GM12878 (cell line): ENCODE results near the gene TPI1. TPM values are rescaled to one million over a fixed set of nuclear protein-coding genes. Genes with fewer than 3 reads are reported as not detected.

Source experiments
- ATAC-seq: fragments of 200-7000 bp; cut with Tn5 transposase; 3 replicates; pipeline ENCODE4 v1.9.1; 2020; ENCODE audit warnings: mild to moderate bottlenecking, moderate library complexity
- BruUV-seq: library from RNA; stranded (reverse); fragments of 400-500 nt; replicated peaks from 2 replicates; lab custom pipeline; 2021; lab: Mats Ljungman, UMichigan
- CTCF ChIA-PET: fragments of 300-600 bp; sonication (Branson Sonifier 250); formaldehyde crosslinking; extraction: SDS; loops from one replicate; lab custom pipeline; 2021; ENCODE audit warnings: inconsistent platforms; lab: Yijun Ruan, JAX
- POLR2A ChIA-PET: fragments of 350-600 bp; formaldehyde crosslinking; extraction: SDS; loops from one replicate; lab custom pipeline; 2021; ENCODE audit warnings: inconsistent platforms; lab: Charles Lee
- RAD21 ChIA-PET: fragments of 300-600 bp; sonication (Branson Sonifier 250); formaldehyde crosslinking; loops from one replicate; lab custom pipeline; 2023; ENCODE audit warnings: antibody characterized with exemption; ENCODE audit not compliant: unreplicated experiment; lab: Charles Lee
- SMC1A ChIA-PET: fragments of 300-600 bp; sonication (Branson Sonifier 250); formaldehyde crosslinking; loops from one replicate; lab custom pipeline; 2023; ENCODE audit not compliant: unreplicated experiment, uncharacterized antibody; lab: Charles Lee
- DNase-seq: peaks from one replicate; pipeline ENCODE4 v3.0.0-alpha.2; 2011; ENCODE audit warnings: low read depth, low spot score
- FAIRE-seq: peaks from 3 replicates; lab custom pipeline; 2011; peaks lifted over from hg19 to GRCh38; lab: Jason Lieb, UNC
- H2AFZ ChIP-seq: 2 replicates; pipeline ENCODE4 v1.6.0; 2011; ENCODE audit warnings: low read depth, low read length, control low read depth; ENCODE audit not compliant: control insufficient read depth
- H3K27ac ChIP-seq: 2 replicates; pipeline ENCODE4 v1.5.1; 2011; ENCODE audit warnings: control low read depth; ENCODE audit not compliant: control insufficient read depth, insufficient read depth
- H3K27me3 ChIP-seq, 2 experiments: replicated peaks in 1 of 2; 2 replicates each; pipeline versions ENCODE4 v1.6.0 to v1.6.1; 2011; ENCODE audit warnings: low read length in 1 of 2; ENCODE audit not compliant: control insufficient read depth in 2 of 2, insufficient read depth in 2 of 2
- H3K36me3 ChIP-seq, 2 experiments: 2 replicates each; pipeline ENCODE4 v1.5.1; 2011; ENCODE audit warnings: low read length in 1 of 2; ENCODE audit not compliant: control insufficient read depth in 2 of 2, insufficient read depth in 2 of 2
- H3K4me1 ChIP-seq: 2 replicates; pipeline ENCODE4 v1.6.1; 2011; ENCODE audit warnings: mild to moderate bottlenecking, low read length, moderate library complexity, mixed read lengths; ENCODE audit not compliant: control insufficient read depth, insufficient read depth
- H3K4me2 ChIP-seq: 2 replicates; pipeline ENCODE4 v1.6.0; 2011; ENCODE audit warnings: control low read depth; ENCODE audit not compliant: control insufficient read depth, insufficient read depth
- H3K4me3 ChIP-seq: fragments of 200-600 bp; sonication (generic); 2 replicates; pipeline ENCODE4 v1.5.1; 2016
- H3K79me2 ChIP-seq: 2 replicates; pipeline ENCODE4 v1.6.0; 2011; ENCODE audit warnings: low read length; ENCODE audit not compliant: control insufficient read depth, insufficient read depth
- H3K9ac ChIP-seq: 2 replicates; pipeline ENCODE4 v1.8.0; 2011; ENCODE audit warnings: low read length, control low read depth, mixed read lengths; ENCODE audit not compliant: control insufficient read depth, insufficient read depth
- H3K9me3 ChIP-seq: replicated peaks from 3 replicates; pipeline ENCODE4 v1.5.1; 2011; ENCODE audit warnings: mild to moderate bottlenecking, low read length; ENCODE audit not compliant: control insufficient read depth, insufficient read depth
- H4K20me1 ChIP-seq: 2 replicates; pipeline ENCODE4 v1.6.0; 2011; ENCODE audit not compliant: control insufficient read depth, insufficient read depth
- ASH2L ChIP-seq: fragments of 300-600, 200-600 bp; sonication (generic); IDR thresholded peaks from 2 replicates; pipeline ENCODE4 v1.6.1; 2017; ENCODE audit warnings: low read depth, mild to moderate bottlenecking, borderline replicate concordance
- ATF7 ChIP-seq: fragments of 450-650 bp; IDR thresholded peaks from 2 replicates; pipeline ENCODE4 v1.6.1; 2016; ENCODE audit warnings: low read depth, mild to moderate bottlenecking
- BCL3 ChIP-seq: IDR thresholded peaks from 2 replicates; pipeline ENCODE4 v1.6.1; 2011; ENCODE audit warnings: borderline replicate concordance, low read depth, mild to moderate bottlenecking, moderate library complexity, low read length; ENCODE audit not compliant: insufficient read depth, poor library complexity, severe bottlenecking
- CHD1 ChIP-seq: IDR thresholded peaks from 2 replicates; pipeline ENCODE4 v1.6.1; 2012; ENCODE audit warnings: low read depth, low read length, improper control_type of control experiment
- CREM ChIP-seq: IDR thresholded peaks from 2 replicates; pipeline ENCODE4 v1.6.1; 2014; ENCODE audit warnings: antibody characterized with exemption, low read depth
- NKRF ChIP-seq: fragments of 450-650 bp; conservative IDR thresholded peaks from 2 replicates; pipeline ENCODE4 v1.6.1; 2017; ENCODE audit warnings: mild to moderate bottlenecking, moderate library complexity
- NR2C1 ChIP-seq: fragments of 450-650 bp; IDR thresholded peaks from 2 replicates; pipeline ENCODE4 v1.6.1; 2017; ENCODE audit warnings: antibody characterized with exemption, mild to moderate bottlenecking, moderate library complexity
- WGBS: methylation state at CpG from one replicate; pipeline ENCODE4 v1.1.6; 2016; ENCODE audit warnings: low lambda C conversion rate; ENCODE audit not compliant: insufficient replicate concordance, insufficient coverage; ENCODE audit errors: missing lambda C conversion rate; 5-methylcytosine and 5-hydroxymethylcytosine counted together
- in situ Hi-C: fragments of 300-500 bp; cut with MboI; formaldehyde crosslinking; loops from 9 replicates; pipeline ENCODE4 v1.14.3; 2018; ENCODE audit warnings: mixed read lengths
- intact Hi-C: fragments of 100-400 bp; cut with micrococcal nuclease; formaldehyde crosslinking; loops from one replicate; pipeline ENCODE4 v1.14.2; 2022; ENCODE audit not compliant: unreplicated experiment
- polyA plus RNA-seq, 11 experiments: library from polyadenylated mRNA; depleted of rRNA in 4 of 11; unstranded in 6 of 11; stranded (reverse) in 5 of 11; fragments of >200 nt; fragmentation: Nextera tagmentation in 4 of 11; fragmentation: Illumina TruSeq in 1 of 11; extraction: Ambion mirVana in 4 of 11; extraction: Trizol in 1 of 11; gene quantifications; 1 replicate in 1 of 11; 2 replicates in 10 of 11; pipeline versions ENCODE4 v1.2.1 to v1.2.3, GENCODE V29; 2011 to 2016; ENCODE audit warnings: inconsistent platforms in 2 of 11, missing spikeins in 2 of 11, low read depth in 1 of 11
- total RNA-seq, 4 experiments: library from RNA; depleted of rRNA in 3 of 4; stranded (reverse); fragments of >200 nt in 3 of 4; fragmentation: Illumina TruSeq in 1 of 4; extraction: Trizol in 1 of 4; gene quantifications; 2 replicates each; pipeline versions ENCODE4 v1.2.1 to v1.2.3, GENCODE V29; 2013 to 2021

Gene TPI1
- total and polyA plus RNA-seq, 10 of the 15 experiments (the other 5 are each of a cell fraction or from before 2014, with no cell fraction given) = 916 to 7,349 (median 1,677) TPM

GRCh38 chr12:6894321-6894720 lies 27.0 kb downstream of the TPI1 start:
- Histone ChIP-seq H3K36me3 (no peaks in the 10 kb centered on the region), H3K27ac (no peak overlapping the region), H3K27me3 (no peaks in the 10 kb centered on the region), H2AFZ (no peak overlapping the region), H3K79me2 (no peaks in the 10 kb centered on the region), H3K9me3 (no peaks in the 10 kb centered on the region), H3K4me2 (no peak overlapping the region), H3K9ac (no peak overlapping the region), H3K4me3 (no peak overlapping the region), H4K20me1 (no peaks in the 10 kb centered on the region), H3K4me1 (peaks cover 12% of the 10 kb centered on the region)
- WGBS = 70% methylated on average over 3 of the region's 3 CpGs
- intact Hi-C loops = no loop called here
- POLR2A ChIA-PET = no interaction called here
- BruUV-seq = no TSS peak
- FAIRE-seq = no peak
- SMC1A ChIA-PET = no interaction called here
- TF ChIP-seq NR2C1 (no peak), NKRF (no peak), CREM (no peak), ASH2L (no peak)
- RAD21 ChIA-PET = no interaction called here
- no peak for DNase-seq
- in situ Hi-C loops = no loop called here
- CTCF ChIA-PET = interaction anchor here (1.4 to 6.1 kb wide), 2 partner anchors 9 to 24 kb away, joined by 4 to 121 read pairs; partner anchors contain the start of genes SPSB2 and TPI1
- no peak for ATAC-seq

GRCh38 chr12:6896846-6897435 lies 29.6 kb downstream of the TPI1 start:
- in situ Hi-C loops (no loop called here), intact Hi-C loops (no loop called here)
- H3K36me3 ChIP-seq = no peaks in the 10 kb centered on the region
- H2AFZ ChIP-seq = no peak overlapping the region
- FAIRE-seq (no peak), ATAC-seq (no peak), DNase-seq (no peak)
- POLR2A ChIA-PET = no interaction called here
- SMC1A ChIA-PET = interaction anchor here (0.8 to 1.1 kb wide), 2 partner anchors 10 to 125 kb away, joined by 3 read pairs; no protein-coding TSS in a partner anchor
- peaks cover 7% of the 10 kb centered on the region; the same call in 1 of the 2 replicates for H3K4me1 ChIP-seq
- H3K4me3 ChIP-seq = no peak overlapping the region
- CTCF ChIA-PET = interaction anchor here (0.9 to 2.4 kb wide), 4 partner anchors 24 to 211 kb away, joined by 4 to 9 read pairs (median 6); partner anchors contain the start of gene SPSB2
- no peaks in the 10 kb centered on the region for H3K9me3 ChIP-seq
- RAD21 ChIA-PET = no interaction called here
- no peak overlapping the region for H3K4me2 ChIP-seq
- no peak overlapping the region for H3K27ac ChIP-seq
- no peak for TF ChIP-seq CHD1
- TF ChIP-seq ATF7 = no peak
- TF ChIP-seq BCL3 = no peak
- no peaks in the 10 kb centered on the region for H3K79me2 ChIP-seq
- H3K27me3 ChIP-seq = no peaks in the 10 kb centered on the region
- no peak overlapping the region for H3K9ac ChIP-seq
- no peaks in the 10 kb centered on the region for H4K20me1 ChIP-seq
- BruUV-seq = no TSS peak
- 73% methylated on average over 6 of the region's 6 CpGs for WGBS
